GM19438 (cell line): Measurements from ENCODE around the gene ADD3.

Source experiments
- ATAC-seq: cut with Tn5 transposase; IDR thresholded peaks from one replicate; pipeline ENCODE4 v1.9.1; 2021; ENCODE audit warnings: low read depth; ENCODE audit not compliant: unreplicated experiment

The ADD3 gene

DNA sequence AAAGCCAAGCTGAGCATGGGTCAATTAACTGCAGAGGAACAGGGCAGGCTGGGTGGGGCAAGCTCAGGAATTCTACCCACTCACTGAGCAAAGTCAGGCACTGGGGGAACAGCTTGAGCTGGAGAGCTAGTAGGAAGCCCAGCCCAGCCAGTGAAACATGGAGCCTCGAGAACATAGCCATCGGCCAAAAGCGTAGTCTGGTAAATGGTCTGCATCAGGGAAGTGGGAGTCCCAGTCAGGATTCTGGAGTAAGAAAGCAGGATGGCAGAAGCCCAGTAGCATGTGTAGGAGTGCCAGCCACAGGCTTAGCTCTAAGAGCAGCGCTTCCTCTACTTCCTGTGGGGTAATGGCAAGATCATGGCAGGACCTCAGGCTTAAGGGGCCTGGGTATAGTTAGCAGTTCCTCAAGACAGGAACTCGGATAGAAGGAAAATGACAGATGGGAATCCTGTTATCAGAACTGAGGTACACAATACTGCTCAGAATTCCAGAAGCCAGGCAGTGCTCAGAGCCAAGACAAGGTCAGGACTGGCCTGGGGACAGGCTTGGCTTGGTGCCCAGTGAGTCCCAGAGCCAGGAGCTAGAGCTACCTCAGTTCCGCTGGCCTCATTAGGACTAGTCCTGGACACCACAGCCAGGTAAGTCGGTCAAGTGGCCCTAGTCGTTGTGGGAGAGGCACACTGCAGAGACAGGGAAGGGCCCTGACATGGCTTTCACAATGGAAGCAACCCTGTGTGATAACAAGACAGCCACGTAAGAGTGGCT lies 134.3 kb downstream of the ADD3 start:
- no peak for ATAC-seq

- ATAC-seq: no peak
These were observed 135.2 kb downstream of the ADD3 start for GRCh38 chr10:110142965-110143364.

DNA sequence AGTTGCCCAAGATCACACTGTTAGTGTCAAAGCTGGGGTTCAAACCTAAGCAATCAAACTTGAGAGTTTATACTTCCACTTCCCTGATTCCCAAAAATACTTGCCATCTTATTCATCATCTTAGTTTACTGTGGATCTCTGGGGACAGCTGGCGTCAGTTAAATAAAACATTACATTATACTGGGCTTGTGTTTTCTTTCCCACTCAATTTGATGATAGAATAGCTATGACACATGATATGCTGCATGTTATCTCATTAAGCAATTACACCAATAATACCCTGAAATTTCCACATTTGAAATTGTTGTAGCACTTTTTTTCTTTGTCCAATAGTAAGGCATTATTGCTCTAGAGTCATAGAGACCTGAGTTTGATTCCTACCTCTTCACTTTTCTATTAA lies 136.7 kb downstream of the ADD3 start:
- ATAC-seq: no peak

- no peak for ATAC-seq
These were observed 140.2 kb downstream of the ADD3 start for GRCh38 chr10:110147961-110148360.

DNA sequence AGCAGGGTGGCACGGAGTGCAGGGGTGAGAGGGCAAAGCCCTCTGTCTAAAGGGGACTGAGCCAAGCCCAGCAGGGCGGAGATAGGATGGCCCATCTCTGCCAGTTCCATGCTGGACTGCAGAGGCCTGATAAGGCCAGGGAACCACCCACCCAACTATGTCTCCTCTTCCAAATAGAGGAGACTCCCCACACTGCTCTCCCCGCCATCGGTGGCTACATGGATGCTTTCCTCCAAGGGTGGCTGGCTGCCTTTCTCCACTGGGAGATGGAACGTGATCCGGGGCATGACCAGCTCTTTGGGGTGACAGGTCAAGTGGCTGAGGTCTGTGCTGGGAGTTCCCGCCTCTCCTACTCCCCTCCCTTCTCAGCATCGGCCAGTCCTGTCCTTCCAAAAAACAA lies 141.5 kb downstream of the ADD3 start:
- no peak for ATAC-seq

DNA sequence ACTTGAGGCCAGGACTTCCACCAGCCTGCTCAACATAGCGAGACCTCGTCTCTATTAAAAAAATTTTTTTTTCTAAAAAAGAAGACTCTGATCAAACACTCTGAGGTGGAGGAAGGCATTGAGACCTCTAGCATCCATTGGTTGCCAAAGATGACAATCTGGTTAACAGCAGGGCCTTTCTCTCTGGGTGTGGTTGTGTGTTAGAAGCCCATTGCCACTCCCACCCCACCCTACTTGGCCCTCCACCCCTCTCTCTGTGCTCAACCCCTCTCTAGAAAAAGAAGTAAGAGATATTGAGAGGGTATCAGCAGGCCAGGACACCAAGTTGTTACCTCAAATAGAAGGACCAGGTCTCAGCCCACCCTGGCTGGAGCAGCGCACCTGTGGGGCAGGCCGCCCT lies 142.3 kb downstream of the ADD3 start:
- no peak for ATAC-seq

GRCh38 chr10:110150981-110151380 lies 143.2 kb downstream of the ADD3 start:
- no peak for ATAC-seq

DNA sequence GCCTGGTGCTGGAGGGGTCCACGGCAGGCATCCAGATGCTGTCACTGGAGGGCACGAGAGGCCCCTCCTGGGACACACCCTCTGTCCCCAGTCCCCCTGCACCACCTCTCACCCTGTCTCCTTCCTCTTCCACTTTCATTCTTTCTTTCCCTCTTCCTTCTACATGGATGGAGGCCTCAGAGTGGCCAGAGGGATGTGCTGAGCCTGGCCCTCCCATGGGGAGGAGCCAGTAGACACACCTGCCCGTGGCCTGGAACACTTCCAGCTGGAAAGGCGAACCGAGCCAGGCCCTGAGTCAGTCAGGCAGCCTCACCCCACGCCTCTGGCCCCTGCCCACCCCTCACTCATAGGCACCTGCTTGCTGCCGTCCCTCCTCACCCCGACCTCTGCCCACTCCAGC lies 143.7 kb downstream of the ADD3 start:
- ATAC-seq: no peak

GRCh38 chr10:110151971-110152370 lies 144.2 kb downstream of the ADD3 start:
- no peak for ATAC-seq

DNA sequence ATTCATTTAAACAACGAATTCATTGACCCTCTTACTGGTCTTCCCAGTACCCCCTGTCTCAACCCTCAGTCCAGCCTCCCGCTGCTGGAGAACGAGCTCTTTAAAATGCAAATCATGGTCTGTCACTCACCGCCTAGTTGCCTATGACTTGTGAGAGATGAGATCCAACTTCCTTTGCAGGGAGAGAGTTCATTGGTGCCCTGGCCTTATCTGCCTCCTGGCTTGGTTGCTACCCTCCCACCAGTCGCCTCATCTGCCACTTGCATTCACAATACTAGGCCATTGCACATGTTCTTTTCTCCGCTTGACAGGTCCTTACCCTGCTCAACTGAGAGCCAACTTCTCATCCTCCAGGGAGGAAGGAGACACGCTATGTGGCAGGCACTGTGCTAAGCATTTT lies 145.6 kb downstream of the ADD3 start:
- ATAC-seq: no peak

DNA sequence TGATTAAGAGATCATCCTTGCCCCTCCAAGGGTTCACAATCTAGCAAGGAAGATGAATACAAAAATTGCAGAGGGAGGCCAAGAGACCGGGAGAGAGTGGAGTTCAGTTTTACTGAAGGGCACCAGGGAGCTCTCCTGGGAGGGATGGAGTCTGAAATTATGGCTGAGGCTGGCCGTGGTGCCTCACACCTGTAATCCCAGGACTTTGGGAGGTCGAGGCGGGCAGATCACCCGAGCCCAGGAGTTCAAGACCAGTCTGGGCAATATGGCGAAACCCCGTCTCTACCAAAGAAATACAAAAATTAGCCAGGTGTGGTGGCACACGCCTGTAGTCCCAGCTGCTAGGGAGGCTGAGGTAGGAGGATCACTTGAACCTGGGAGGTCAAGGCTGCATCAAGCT lies 148.3 kb downstream of the ADD3 start:
- no peak for ATAC-seq

- no peak for ATAC-seq
These were observed 150.5 kb downstream of the ADD3 start for GRCh38 chr10:110158051-110159005.

DNA sequence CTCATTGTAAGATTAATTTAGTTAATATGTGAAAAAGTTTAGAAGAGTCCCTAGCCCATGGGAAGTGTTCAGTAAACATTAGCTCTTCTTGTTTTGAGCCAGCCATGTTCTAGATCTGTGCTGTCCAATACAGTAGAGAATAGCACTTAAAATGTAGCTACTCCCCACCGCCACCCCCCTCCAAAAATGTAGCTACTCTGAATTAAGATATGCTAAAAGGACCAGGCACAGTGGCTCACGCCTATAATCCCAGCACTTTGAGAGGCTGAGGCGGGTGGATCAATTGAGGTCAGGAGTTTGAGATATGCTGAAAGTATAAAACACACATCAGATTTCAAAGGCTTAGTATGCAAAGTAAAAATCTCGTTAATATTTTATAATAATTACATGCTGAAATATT lies 152.3 kb downstream of the ADD3 start:
- ATAC-seq: no peak

DNA sequence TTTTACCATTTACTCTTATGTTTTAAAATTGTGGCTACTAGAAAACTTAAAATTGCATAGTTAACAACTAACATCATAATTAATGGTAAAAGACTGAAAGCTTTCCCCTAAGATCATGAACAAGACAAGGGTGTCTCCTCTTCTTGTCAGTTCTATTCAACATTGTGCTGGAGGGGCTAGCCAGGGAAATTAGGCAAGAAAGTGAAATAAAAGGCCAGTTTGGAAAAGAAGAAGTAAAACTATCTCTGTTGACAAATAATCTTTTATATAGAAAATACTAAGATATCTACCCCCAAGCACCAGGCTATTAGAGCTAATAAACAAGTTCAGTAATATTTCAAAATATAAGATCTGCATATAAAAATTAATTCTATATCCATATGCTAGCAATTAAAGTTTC lies 152.7 kb downstream of the ADD3 start:
- ATAC-seq: no peak

DNA sequence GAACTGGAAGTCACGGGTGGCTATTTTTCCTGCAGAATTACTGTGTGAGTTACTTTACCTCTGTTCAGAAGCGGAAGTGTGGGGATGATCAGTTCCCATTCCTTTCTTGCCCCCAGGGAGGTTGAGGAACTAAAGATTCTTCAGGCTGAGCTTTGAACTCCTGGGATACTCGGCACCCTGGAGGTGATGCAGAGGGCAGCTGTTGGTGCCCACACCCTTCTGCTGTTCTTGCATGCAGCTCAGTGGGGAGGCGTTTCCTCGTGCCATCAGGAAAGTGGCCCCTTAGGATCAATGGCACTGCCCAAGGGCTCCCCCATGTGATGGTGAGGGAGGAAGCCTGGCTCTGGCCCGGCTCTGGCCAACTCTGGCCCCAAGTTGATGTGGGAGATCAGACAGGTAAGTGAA lies 155.0 kb downstream of the ADD3 start:
- no peak for ATAC-seq

- no peak for ATAC-seq
These were observed 155.5 kb downstream of the ADD3 start for GRCh38 chr10:110163192-110163773.

GRCh38 chr10:110163841-110164240 lies 156.1 kb downstream of the ADD3 start:
- ATAC-seq: no peak

DNA sequence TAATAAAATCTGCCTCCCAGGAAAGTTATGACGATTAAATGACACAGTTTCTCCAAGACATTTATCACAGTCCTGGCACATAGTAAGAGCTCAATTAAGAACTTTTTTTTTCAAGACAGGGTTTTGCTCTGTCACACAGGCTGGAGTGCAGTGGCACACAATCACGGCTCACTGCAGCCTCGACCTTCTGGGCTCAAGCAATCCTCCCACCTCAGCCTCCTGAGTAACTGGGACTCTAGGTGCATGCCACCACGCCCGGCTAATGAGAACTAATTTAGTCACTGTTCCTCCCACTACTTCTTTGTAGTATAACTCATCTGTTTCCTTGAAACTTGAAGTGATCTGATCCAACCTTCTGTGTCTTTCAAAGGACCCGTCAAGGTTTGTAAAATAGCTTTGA lies 157.5 kb downstream of the ADD3 start:
- ATAC-seq: no peak

- no peak for ATAC-seq
These were observed 159.4 kb downstream of the ADD3 start for GRCh38 chr10:110167149-110167548.

- ATAC-seq: no peak
These were observed 161.1 kb downstream of the ADD3 start for GRCh38 chr10:110168601-110169481.
